Measurements from ENCODE around the gene VPS16. TPM values are rescaled to one million over a fixed set of nuclear protein-coding genes. Genes with fewer than 3 reads are reported as not detected.
A peak's percentile ranks its signal among the peaks of the same experiment; 100 is the strongest.
"Not testable (repeated sequence)": the region's sequence is repeated elsewhere in the genome, so short reads cannot be mapped to it uniquely, and the experiment has no call there.

Gene VPS16
- total and polyA plus RNA-seq, 12 donors = 13.0 to 44.7 (median 20.6) TPM

GRCh38 chr20:2822073-2822472 is 18.5 kb upstream of the VPS16 start:
- peaks cover 8 to 55% (median 49%) of the 10 kb centered on the region in 7 donors for H3K27me3 ChIP-seq
- no peaks in the 10 kb centered on the region for H3K9me3 ChIP-seq
- H3K4me3 ChIP-seq = peak overlapping the region in 1 of 10 donors; percentile 18
- no peak for TF ChIP-seq CTCF (IDR thresholded peaks at IDR 0.05)
- no peak overlapping the region for H3K27ac ChIP-seq
- ATAC-seq (no peak), DNase-seq (no peak)
- H3K4me1 ChIP-seq = peaks cover 0 to 21% (median 7%) of the 10 kb centered on the region in 9 donors
- 15 to 24% methylated on average over 5 of the region's 5 CpGs for WGBS, 2 donors
- intact Hi-C loops (cut with DNase I) = no loop called here
- H3K36me3 ChIP-seq = no peaks in the 10 kb centered on the region

- H3K4me3 ChIP-seq = no peak overlapping the region
- peaks cover 0 to 14% (median 3%) of the 10 kb centered on the region in 9 donors for H3K4me1 ChIP-seq
- H3K27me3 ChIP-seq = peaks cover 8 to 62% (median 42%) of the 10 kb centered on the region in 7 donors
- ATAC-seq (no peak), DNase-seq (no peak)
- H3K36me3 ChIP-seq = no peaks in the 10 kb centered on the region
- intact Hi-C loops (cut with DNase I) = no loop called here
- TF ChIP-seq CTCF (IDR thresholded peaks at IDR 0.05) = no peak
- no peaks in the 10 kb centered on the region for H3K9me3 ChIP-seq
- no peak overlapping the region for H3K27ac ChIP-seq
- 85 to 88% methylated on average over 2 of the region's 2 CpGs for WGBS, 2 donors
Measured at GRCh38 chr20:2825761-2826160, 14.8 kb upstream of the VPS16 start.

DNA sequence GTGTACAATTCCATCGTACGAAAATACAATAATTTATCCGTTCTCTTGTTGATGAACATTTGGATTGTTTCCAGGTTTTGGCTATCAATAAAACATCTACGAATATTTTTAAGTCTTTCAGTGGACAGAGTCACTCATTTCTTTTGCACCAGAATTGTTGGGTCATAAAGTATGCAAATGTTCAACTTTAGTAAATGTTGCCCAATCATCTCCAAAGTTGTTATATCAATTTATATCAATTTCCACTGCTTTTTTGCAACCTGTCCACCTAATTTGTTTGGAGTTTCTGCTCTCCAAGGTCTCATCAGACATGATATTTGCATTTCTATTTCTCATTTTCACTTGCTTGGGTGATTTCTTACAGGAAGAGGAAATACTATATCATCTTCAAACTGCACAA is 13.9 kb upstream of the VPS16 start:
- Histone ChIP-seq H3K9me3 (no peaks in the 10 kb centered on the region), H3K4me3 (no peak overlapping the region), H3K27me3 (peaks cover 5 to 53% (median 33%) of the 10 kb centered on the region in 7 donors), H3K27ac (no peak overlapping the region), H3K4me1 (peaks cover 0 to 10% (median 0%) of the 10 kb centered on the region in 9 donors), H3K36me3 (no peaks in the 10 kb centered on the region)
- no peak for TF ChIP-seq CTCF (IDR thresholded peaks at IDR 0.05)
- ATAC-seq = no peak
- 93 to 96% methylated on average over 4 of the region's 4 CpGs for WGBS, 2 donors
- DNase-seq = no peak
- intact Hi-C loops (cut with DNase I) = no loop called here

DNA sequence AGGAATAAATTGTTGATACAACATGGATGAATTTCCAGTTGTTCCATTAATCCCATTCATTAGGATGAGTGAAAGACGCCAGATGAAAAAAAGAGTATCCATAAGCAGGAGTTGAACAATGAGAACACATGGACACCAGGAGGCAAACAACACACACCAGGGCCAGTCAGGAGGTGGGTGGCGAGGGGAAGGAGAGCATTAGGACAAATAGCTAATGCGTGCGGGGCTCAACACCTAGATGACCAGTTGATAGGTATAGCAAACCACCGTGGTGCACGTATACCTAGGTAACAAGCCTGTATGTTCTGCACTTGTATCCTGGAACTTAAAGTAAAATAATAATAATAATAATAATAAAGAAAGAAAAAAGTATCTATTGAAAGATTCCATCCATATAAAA is 11.2 kb upstream of the VPS16 start:
- Histone ChIP-seq H3K4me1 (peaks cover 0 to 16% (median 0%) of the 10 kb centered on the region in 9 donors), H3K4me3 (no peak overlapping the region), H3K27ac (no peak overlapping the region), H3K27me3 (peaks cover 0 to 47% (median 28%) of the 10 kb centered on the region in 7 donors), H3K36me3 (no peaks in the 10 kb centered on the region), H3K9me3 (no peaks in the 10 kb centered on the region)
- 62 to 67% methylated on average over 6 of the region's 6 CpGs for WGBS, 2 donors
- DNase-seq (no peak), ATAC-seq (no peak)
- TF ChIP-seq CTCF (IDR thresholded peaks at IDR 0.05) = no peak
- intact Hi-C loops (cut with DNase I) = no loop called here

DNA sequence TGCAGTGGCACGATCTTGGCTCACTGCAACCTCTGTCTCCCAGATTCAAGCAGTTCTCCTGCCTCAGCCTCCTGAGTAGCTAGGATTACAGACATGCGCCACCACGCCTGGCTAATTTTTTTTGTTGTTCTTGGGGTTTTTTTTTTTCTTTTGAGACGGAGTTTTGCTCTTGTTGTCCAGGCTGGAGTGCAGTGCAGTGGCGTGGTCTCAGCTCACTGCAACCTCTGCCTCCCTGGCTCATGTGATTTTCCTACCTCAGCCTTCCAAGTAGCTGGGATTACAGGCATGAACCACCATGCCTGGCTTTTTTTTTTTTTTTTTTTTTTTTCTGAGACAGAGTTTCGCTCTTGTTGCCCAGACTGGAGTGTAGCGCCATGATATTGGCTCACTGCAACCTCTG is 9.3 kb upstream of the VPS16 start:
- DNase-seq; H3K4me3 ChIP-seq; ATAC-seq; H3K27ac ChIP-seq; intact Hi-C loops (cut with DNase I); H3K9me3 ChIP-seq: not testable (repeated sequence)
- Histone ChIP-seq H3K4me1 (peaks cover 0 to 16% (median 0%) of the 10 kb centered on the region in 9 donors), H3K36me3 (peaks cover 0 to 12% (median 0%) of the 10 kb centered on the region in 9 donors), H3K27me3 (peaks cover 0 to 41% (median 23%) of the 10 kb centered on the region in 7 donors)
- WGBS, 2 donors = 86 to 89% methylated on average over 7 of the region's 7 CpGs

Measured in heart right ventricle (tissue), 16 donors.